Activated naive CD8-positive, alpha-beta T cell treated with anti-CD3 and anti-CD28 coated beads, Interleukin-2, amount 10 ng/mL, durations not matched to agents 7 days and 5 days (primary cell): ENCODE data around the gene ROBO2. TPM values are rescaled to one million over a fixed set of nuclear protein-coding genes. Genes with fewer than 3 reads are reported as not detected.

Experiments
- ATAC-seq: fragments of 150-1000 bp; cut with Tn5 transposase; one replicate; pipeline ENCODE4 v1.10.0; 2021; ENCODE audit warnings: low read depth, moderate library complexity
- POLR2A ChIA-PET: fragments of 350-600 bp; sonication (Branson Sonifier 250); formaldehyde crosslinking; loops from one replicate; lab custom pipeline; 2021; ENCODE audit warnings: antibody characterized with exemption; lab: Charles Lee
- DNase-seq: peaks from one replicate; pipeline ENCODE4 v3.0.0; 2021
- H3K27ac Mint-ChIP-seq: one replicate; pipeline ENCODE4 v1.8.0; 2022; ENCODE audit warnings: mild to moderate bottlenecking, mixed read lengths
- H3K27me3 Mint-ChIP-seq: one replicate; pipeline ENCODE4 v1.8.0; 2022; ENCODE audit warnings: mild to moderate bottlenecking, moderate library complexity, mixed read lengths
- H3K36me3 Mint-ChIP-seq: one replicate; pipeline ENCODE4 v1.8.0; 2021; ENCODE audit warnings: mild to moderate bottlenecking, mixed read lengths
- H3K4me1 Mint-ChIP-seq: one replicate; pipeline ENCODE4 v1.8.0; 2021; ENCODE audit warnings: mixed read lengths
- H3K4me3 Mint-ChIP-seq: one replicate; pipeline ENCODE4 v1.8.0; 2022; ENCODE audit warnings: mild to moderate bottlenecking, moderate library complexity, mixed read lengths
- H3K9me3 Mint-ChIP-seq: one replicate; pipeline ENCODE4 v1.8.0; 2021; ENCODE audit warnings: mixed read lengths
- total RNA-seq, 2 experiments: library from RNA; stranded (reverse); gene quantifications; one replicate each; pipeline ENCODE4 v1.2.3, GENCODE V29; 2021

The ROBO2 gene
- total RNA-seq, 2 experiments from 2014 or later: not detected

DNA sequence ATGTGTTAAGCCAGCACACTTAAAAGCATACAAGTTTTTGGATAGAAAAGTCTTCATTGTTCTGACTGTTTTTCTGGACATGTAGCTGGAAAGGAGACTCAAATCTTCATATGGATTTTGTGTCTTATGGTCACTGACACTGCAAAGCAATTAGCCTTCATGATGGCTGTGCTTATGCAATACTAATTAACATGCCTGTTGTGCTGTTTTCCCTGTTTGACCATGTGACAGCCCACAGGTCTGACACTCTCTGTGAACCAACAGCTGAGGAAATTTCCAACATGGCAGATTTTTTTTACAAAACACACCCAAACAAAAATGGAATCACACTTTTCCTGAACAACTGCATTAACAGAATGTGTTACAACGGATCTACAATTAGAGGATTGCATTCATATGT is 248.4 kb downstream of the ROBO2 start:
- no peaks in the 10 kb centered on the region for H3K4me1 Mint-ChIP-seq

GRCh38 chr3:77296527-77296926 is 256.6 kb downstream of the ROBO2 start:
- H3K4me3 Mint-ChIP-seq: no peak overlapping the region
- no peak overlapping the region for H3K27ac Mint-ChIP-seq
- no peaks in the 10 kb centered on the region for H3K36me3 Mint-ChIP-seq
- H3K4me1 Mint-ChIP-seq: no peaks in the 10 kb centered on the region
- ATAC-seq (no peak), DNase-seq (no peak)
- POLR2A ChIA-PET: no interaction called here
- H3K9me3 Mint-ChIP-seq: no peaks in the 10 kb centered on the region
- H3K27me3 Mint-ChIP-seq: no peaks in the 10 kb centered on the region

More for the DNA sequence above, 248.4 kb downstream of the ROBO2 start:
- H3K27ac Mint-ChIP-seq: no peak overlapping the region
- peaks cover 2% of the 10 kb centered on the region for H3K9me3 Mint-ChIP-seq
- no peak overlapping the region for H3K4me3 Mint-ChIP-seq
- ATAC-seq: no peak
- no peaks in the 10 kb centered on the region for H3K36me3 Mint-ChIP-seq
- H3K27me3 Mint-ChIP-seq: no peaks in the 10 kb centered on the region
- POLR2A ChIA-PET: no interaction called here
- DNase-seq: no peak

- no peak overlapping the region for H3K4me3 Mint-ChIP-seq
- no peaks in the 10 kb centered on the region for H3K27me3 Mint-ChIP-seq
- H3K36me3 Mint-ChIP-seq: no peaks in the 10 kb centered on the region
- H3K4me1 Mint-ChIP-seq: no peaks in the 10 kb centered on the region
- POLR2A ChIA-PET: no interaction called here
- H3K9me3 Mint-ChIP-seq: no peaks in the 10 kb centered on the region
- no peak overlapping the region for H3K27ac Mint-ChIP-seq
- no peak for DNase-seq
- ATAC-seq: no peak
Observed at GRCh38 chr3:77298417-77298816, 258.5 kb downstream of the ROBO2 start.

- no peaks in the 10 kb centered on the region for H3K36me3 Mint-ChIP-seq
- POLR2A ChIA-PET: no interaction called here
- ATAC-seq (no peak), DNase-seq (no peak)
- no peak overlapping the region for H3K4me3 Mint-ChIP-seq
- no peak overlapping the region for H3K27ac Mint-ChIP-seq
- no peaks in the 10 kb centered on the region for H3K4me1 Mint-ChIP-seq
- H3K27me3 Mint-ChIP-seq: no peaks in the 10 kb centered on the region
- no peaks in the 10 kb centered on the region for H3K9me3 Mint-ChIP-seq
Observed at GRCh38 chr3:77303955-77304699, 264.2 kb downstream of the ROBO2 start.

DNA sequence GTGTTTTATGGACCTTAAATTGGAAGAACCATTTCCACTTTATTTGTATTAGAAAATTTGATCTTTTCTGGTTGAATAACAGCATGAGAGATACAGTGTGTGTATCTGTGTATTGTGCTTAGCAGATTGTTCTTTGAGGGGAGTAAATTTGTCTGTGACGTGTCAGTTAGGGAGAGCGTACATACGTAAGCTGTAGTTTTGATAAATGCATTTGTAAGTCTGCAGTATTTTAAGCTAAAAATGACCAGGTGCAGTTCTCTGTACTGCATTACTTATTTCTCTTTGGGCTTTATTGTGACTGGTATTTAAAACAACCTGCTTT is 264.8 kb downstream of the ROBO2 start:
- H3K27ac Mint-ChIP-seq: no peak overlapping the region
- no peaks in the 10 kb centered on the region for H3K9me3 Mint-ChIP-seq
- H3K36me3 Mint-ChIP-seq: no peaks in the 10 kb centered on the region
- ATAC-seq: no peak
- POLR2A ChIA-PET: no interaction called here
- H3K4me3 Mint-ChIP-seq: no peak overlapping the region
- H3K27me3 Mint-ChIP-seq: no peaks in the 10 kb centered on the region
- no peaks in the 10 kb centered on the region for H3K4me1 Mint-ChIP-seq
- DNase-seq: no peak

GRCh38 chr3:77309460-77309859 is 269.6 kb downstream of the ROBO2 start:
- Mint-ChIP-seq H3K27me3 (no peaks in the 10 kb centered on the region), H3K9me3 (no peaks in the 10 kb centered on the region), H3K4me1 (no peaks in the 10 kb centered on the region), H3K36me3 (no peaks in the 10 kb centered on the region), H3K27ac (no peak overlapping the region), H3K4me3 (no peak overlapping the region)
- ATAC-seq: no peak
- POLR2A ChIA-PET: no interaction called here
- no peak for DNase-seq

- no peaks in the 10 kb centered on the region for H3K36me3 Mint-ChIP-seq
- no peaks in the 10 kb centered on the region for H3K4me1 Mint-ChIP-seq
- POLR2A ChIA-PET: no interaction called here
- ATAC-seq: no peak
- DNase-seq: no peak
- H3K4me3 Mint-ChIP-seq: no peak overlapping the region
- no peaks in the 10 kb centered on the region for H3K9me3 Mint-ChIP-seq
- no peaks in the 10 kb centered on the region for H3K27me3 Mint-ChIP-seq
- no peak overlapping the region for H3K27ac Mint-ChIP-seq
Observed at GRCh38 chr3:77313843-77314242, 273.9 kb downstream of the ROBO2 start.

DNA sequence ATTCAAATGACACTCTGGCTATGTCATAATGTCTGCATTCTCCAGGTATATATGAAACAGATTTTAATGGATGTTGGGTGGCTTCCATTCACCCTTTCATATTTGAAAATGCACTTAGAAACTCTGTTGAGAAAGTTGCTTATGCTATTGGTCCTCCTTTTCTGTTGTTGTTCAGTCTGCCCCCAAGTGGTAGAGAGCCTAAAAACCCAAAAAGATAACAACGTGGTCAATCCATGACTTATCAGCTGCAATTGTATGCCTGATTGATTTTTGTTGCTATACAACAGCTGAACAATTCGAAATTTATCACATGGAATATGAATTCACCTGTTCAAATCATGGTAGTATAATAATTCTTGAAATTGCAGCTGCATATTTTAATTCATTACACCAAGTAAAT is 279.8 kb downstream of the ROBO2 start:
- H3K36me3 Mint-ChIP-seq: no peaks in the 10 kb centered on the region
- DNase-seq: no peak
- no peak overlapping the region for H3K4me3 Mint-ChIP-seq
- POLR2A ChIA-PET: no interaction called here
- H3K4me1 Mint-ChIP-seq: no peaks in the 10 kb centered on the region
- H3K27me3 Mint-ChIP-seq: no peaks in the 10 kb centered on the region
- no peak overlapping the region for H3K27ac Mint-ChIP-seq
- H3K9me3 Mint-ChIP-seq: no peaks in the 10 kb centered on the region
- no peak for ATAC-seq

DNA sequence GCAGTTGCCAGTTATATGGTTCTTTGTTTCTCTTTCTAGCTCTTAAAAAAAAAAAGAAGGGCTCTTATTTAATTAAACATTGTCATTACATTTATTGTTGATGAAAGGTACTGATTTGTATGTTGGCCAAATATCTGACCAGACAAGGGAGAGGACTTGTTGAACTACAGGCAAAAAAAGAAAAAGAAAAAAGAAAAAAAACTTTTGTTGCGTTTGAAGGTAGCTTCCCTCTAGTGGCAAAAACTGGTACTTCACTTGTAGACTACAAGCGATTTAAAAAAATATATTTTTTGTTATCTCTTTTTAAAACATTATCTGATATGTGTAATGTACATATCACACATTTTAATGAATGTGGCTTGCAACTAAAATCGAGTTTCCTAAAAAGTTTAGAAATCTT is 280.6 kb downstream of the ROBO2 start:
- no peak overlapping the region for H3K4me3 Mint-ChIP-seq
- H3K4me1 Mint-ChIP-seq: no peaks in the 10 kb centered on the region
- no peaks in the 10 kb centered on the region for H3K9me3 Mint-ChIP-seq

GRCh38 chr3:77321646-77322045 is 281.7 kb downstream of the ROBO2 start:
- no peak for DNase-seq
- Mint-ChIP-seq H3K27ac (no peak overlapping the region), H3K4me1 (no peaks in the 10 kb centered on the region), H3K36me3 (no peaks in the 10 kb centered on the region), H3K4me3 (no peak overlapping the region), H3K9me3 (no peaks in the 10 kb centered on the region), H3K27me3 (no peaks in the 10 kb centered on the region)
- no peak for ATAC-seq
- POLR2A ChIA-PET: no interaction called here

More for the DNA sequence above, 280.6 kb downstream of the ROBO2 start:
- Mint-ChIP-seq H3K27ac (no peak overlapping the region), H3K36me3 (no peaks in the 10 kb centered on the region), H3K27me3 (no peaks in the 10 kb centered on the region)
- POLR2A ChIA-PET: no interaction called here
- ATAC-seq (no peak), DNase-seq (no peak)

GRCh38 chr3:77323626-77324025 is 283.7 kb downstream of the ROBO2 start:
- POLR2A ChIA-PET: no interaction called here
- no peak for DNase-seq
- H3K27me3 Mint-ChIP-seq: no peaks in the 10 kb centered on the region

DNA sequence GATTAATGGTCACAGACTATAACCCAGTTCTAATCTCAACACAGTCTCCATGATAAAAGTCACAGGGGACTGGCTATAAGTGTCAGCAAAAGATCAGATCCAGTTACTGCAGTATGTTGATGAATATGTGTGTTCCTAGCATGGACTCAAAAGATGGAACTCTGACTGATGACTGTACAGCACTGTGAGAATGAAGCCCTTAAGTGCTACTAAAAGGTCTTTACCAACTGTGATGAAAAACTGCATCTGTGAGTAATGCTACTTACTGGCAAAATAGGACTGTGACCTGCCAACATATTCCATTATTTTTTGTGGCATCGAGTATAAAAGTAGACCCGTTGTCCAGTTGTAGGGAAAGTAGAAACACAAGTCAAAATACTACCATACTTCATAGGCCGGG is 284.2 kb downstream of the ROBO2 start:
- no peaks in the 10 kb centered on the region for H3K4me1 Mint-ChIP-seq
- DNase-seq (no peak), ATAC-seq (no peak)
- no peaks in the 10 kb centered on the region for H3K27me3 Mint-ChIP-seq
- H3K36me3 Mint-ChIP-seq: no peaks in the 10 kb centered on the region
- H3K4me3 Mint-ChIP-seq: no peak overlapping the region
- H3K27ac Mint-ChIP-seq: no peak overlapping the region
- POLR2A ChIA-PET: no interaction called here
- H3K9me3 Mint-ChIP-seq: no peaks in the 10 kb centered on the region

More at GRCh38 chr3:77323626-77324025, 283.7 kb downstream of the ROBO2 start:
- Mint-ChIP-seq H3K36me3 (no peaks in the 10 kb centered on the region), H3K4me3 (no peak overlapping the region), H3K27ac (no peak overlapping the region), H3K4me1 (no peaks in the 10 kb centered on the region), H3K9me3 (no peaks in the 10 kb centered on the region)
- ATAC-seq: no peak

- Mint-ChIP-seq H3K36me3 (no peaks in the 10 kb centered on the region), H3K27ac (no peak overlapping the region), H3K4me1 (no peaks in the 10 kb centered on the region), H3K9me3 (no peaks in the 10 kb centered on the region), H3K27me3 (no peaks in the 10 kb centered on the region), H3K4me3 (no peak overlapping the region)
- ATAC-seq (no peak), DNase-seq (no peak)
- POLR2A ChIA-PET: no interaction called here
Observed at GRCh38 chr3:77325280-77325679, 285.4 kb downstream of the ROBO2 start.

GRCh38 chr3:77325702-77326101 is 285.8 kb downstream of the ROBO2 start:
- POLR2A ChIA-PET: no interaction called here
- no peak for ATAC-seq
- Mint-ChIP-seq H3K4me3 (no peak overlapping the region), H3K27me3 (no peaks in the 10 kb centered on the region), H3K36me3 (no peaks in the 10 kb centered on the region), H3K4me1 (no peaks in the 10 kb centered on the region), H3K27ac (no peak overlapping the region), H3K9me3 (no peaks in the 10 kb centered on the region)
- no peak for DNase-seq

DNA sequence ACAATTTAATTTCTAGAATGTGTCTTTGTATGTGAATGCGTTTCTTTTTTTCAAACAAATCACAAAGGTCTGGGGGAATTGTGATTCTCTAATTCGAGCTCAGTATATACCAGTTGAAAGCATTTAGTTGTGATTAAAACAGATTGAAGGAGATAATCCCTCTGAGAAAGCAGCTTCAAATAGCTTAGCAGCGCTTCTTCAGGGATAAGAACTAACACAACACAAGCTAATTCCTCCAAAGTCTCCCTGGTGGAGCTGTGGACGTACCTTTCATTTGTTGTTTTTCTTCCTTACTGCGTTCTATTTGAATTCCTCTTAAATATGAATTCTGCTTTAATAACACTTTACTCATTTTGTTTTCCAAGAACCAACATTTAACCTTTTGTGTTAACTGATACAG is 286.7 kb downstream of the ROBO2 start:
- H3K4me3 Mint-ChIP-seq: no peak overlapping the region
- POLR2A ChIA-PET: no interaction called here
- no peaks in the 10 kb centered on the region for H3K4me1 Mint-ChIP-seq

More for the DNA sequence above, 286.7 kb downstream of the ROBO2 start:
- Mint-ChIP-seq H3K27me3 (no peaks in the 10 kb centered on the region), H3K36me3 (no peaks in the 10 kb centered on the region), H3K27ac (no peak overlapping the region), H3K9me3 (no peaks in the 10 kb centered on the region)
- DNase-seq (no peak), ATAC-seq (no peak)
